ENCODE measurements around the gene DCANP1. TPM values are rescaled to one million over a fixed set of nuclear protein-coding genes. Genes with fewer than 3 reads are reported as not detected.

Gene DCANP1
- polyA plus RNA-seq, 3 donors from 2014 or later: 0.95 TPM; not detected in 2

DNA sequence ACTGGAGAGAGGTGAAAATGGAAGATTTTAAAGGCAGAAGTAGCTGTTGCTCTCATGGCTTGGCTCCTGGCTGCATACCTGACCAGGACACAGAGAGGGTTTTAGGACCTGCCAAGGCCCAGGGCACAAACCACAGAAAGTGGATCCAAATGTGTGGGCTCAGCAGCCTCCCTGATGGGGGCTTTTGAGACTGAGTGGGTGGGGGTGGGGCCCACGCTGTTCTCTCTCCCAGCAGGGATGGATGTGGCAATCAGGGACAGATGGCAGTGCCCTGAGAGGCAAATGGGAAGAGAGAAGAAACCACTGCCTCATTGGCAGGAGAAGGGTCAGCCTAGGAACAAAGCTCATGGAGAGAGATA is 39.9 kb upstream of the DCANP1 start:
- no peak overlapping the region for H3K27ac Mint-ChIP-seq
- no peaks in the 10 kb centered on the region for H3K4me1 Mint-ChIP-seq
- no peak overlapping the region for H3K4me3 Mint-ChIP-seq
- H3K36me3 Mint-ChIP-seq: no peaks in the 10 kb centered on the region
- no peak for DNase-seq
- peaks cover 8 to 17% (median 11%) of the 10 kb centered on the region in 3 donors for H3K27me3 Mint-ChIP-seq (ENCODE audit: low read depth in 3 of 3)
- H3K9me3 Mint-ChIP-seq: peaks cover 0 to 2% (median 0%) of the 10 kb centered on the region in 6 donors

DNA sequence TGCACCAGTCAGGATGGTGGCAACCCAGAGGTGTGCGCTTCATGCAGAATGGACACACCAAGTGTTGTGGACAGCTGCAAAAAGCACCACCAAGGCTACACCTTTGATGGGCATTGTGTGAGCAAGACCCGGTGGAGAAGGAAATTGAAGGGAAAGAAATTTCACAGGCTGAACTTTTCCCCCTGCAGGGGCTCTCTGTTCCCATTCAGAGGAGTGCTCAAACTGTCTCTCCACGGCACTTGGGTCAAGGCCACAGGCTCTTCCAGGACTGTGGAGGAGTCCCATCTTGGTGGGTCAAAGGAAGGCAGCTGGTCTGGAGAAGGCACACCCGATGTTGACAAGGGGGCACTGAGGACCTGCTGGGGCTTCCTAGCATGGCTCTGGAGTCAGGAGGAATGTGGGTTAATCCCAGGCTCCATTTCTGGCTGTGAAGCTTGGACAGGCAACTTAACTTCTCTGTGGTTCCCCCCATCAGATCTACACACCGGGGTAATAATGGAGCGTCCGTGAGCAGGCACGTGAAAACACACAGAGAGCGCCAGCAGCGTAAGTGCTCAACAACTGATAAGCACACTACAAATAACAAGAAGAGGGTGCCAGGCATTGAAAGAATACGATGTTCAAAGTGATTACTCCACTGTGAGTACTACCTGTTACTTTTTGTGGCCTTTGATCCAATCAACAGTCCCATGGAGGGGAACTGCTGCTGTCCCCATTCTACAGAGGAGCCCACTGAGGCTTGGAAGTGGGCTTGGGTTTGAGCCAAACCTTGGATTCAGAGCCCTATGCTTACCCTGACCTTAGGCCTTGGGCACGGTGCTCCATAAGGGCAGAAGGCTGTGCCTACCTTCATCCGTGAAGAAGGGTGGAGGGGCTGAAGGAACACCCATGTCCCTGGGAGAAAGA is 39.2 kb upstream of the DCANP1 start:
- DNase-seq: no peak
- Mint-ChIP-seq H3K27me3 (ENCODE audit: low read depth in 3 of 3) (peaks cover 8 to 17% (median 11%) of the 10 kb centered on the region in 3 donors), H3K4me3 (no peak overlapping the region), H3K36me3 (no peaks in the 10 kb centered on the region), H3K9me3 (peaks cover 0 to 2% (median 0%) of the 10 kb centered on the region in 6 donors), H3K4me1 (no peaks in the 10 kb centered on the region), H3K27ac (no peak overlapping the region)

GRCh38 chr5:135484674-135485086 is 37.5 kb upstream of the DCANP1 start:
- DNase-seq: no peak
- no peak overlapping the region for H3K27ac Mint-ChIP-seq
- H3K27me3 Mint-ChIP-seq (ENCODE audit: low read depth in 3 of 3): peaks cover 7 to 14% (median 8%) of the 10 kb centered on the region in 3 donors
- no peaks in the 10 kb centered on the region for H3K4me1 Mint-ChIP-seq
- H3K36me3 Mint-ChIP-seq: no peaks in the 10 kb centered on the region
- no peak overlapping the region for H3K4me3 Mint-ChIP-seq
- H3K9me3 Mint-ChIP-seq: peaks cover 0 to 2% (median 0%) of the 10 kb centered on the region in 6 donors

DNA sequence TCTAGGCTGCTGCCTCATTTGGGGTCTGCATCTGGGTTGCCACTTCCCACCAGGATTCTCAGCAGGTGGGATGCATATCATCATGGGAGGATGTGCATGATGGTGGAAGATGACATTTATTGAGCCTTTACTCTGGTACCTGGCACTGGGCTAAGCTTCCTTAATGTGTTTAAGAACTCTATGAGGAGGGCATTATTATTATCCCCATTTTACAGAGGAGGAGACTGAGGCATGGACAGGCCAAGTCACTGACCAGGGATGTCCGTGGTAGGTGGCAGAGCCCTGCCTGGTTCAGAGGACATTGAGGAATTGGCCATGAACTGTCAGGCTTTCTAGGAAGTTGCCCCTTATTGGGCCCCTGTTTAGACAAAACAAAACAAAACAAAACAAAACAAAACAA is 36.1 kb upstream of the DCANP1 start:
- H3K4me3 Mint-ChIP-seq: no peak overlapping the region
- no peak overlapping the region for H3K27ac Mint-ChIP-seq
- no peaks in the 10 kb centered on the region for H3K4me1 Mint-ChIP-seq
- no peaks in the 10 kb centered on the region for H3K36me3 Mint-ChIP-seq
- H3K27me3 Mint-ChIP-seq (ENCODE audit: low read depth in 3 of 3): peaks cover 4 to 9% (median 6%) of the 10 kb centered on the region in 3 donors
- H3K9me3 Mint-ChIP-seq: peaks cover 0 to 2% (median 0%) of the 10 kb centered on the region in 6 donors
- DNase-seq: no peak

- Mint-ChIP-seq H3K9me3 (peaks cover 0 to 2% (median 0%) of the 10 kb centered on the region in 6 donors), H3K4me3 (no peak overlapping the region), H3K27me3 (ENCODE audit: low read depth in 3 of 3) (peaks cover 0 to 5% (median 4%) of the 10 kb centered on the region in 3 donors), H3K36me3 (no peaks in the 10 kb centered on the region), H3K4me1 (no peaks in the 10 kb centered on the region), H3K27ac (no peak overlapping the region)
- DNase-seq: no peak
These were observed 35.3 kb upstream of the DCANP1 start for GRCh38 chr5:135482381-135482933.

DNA sequence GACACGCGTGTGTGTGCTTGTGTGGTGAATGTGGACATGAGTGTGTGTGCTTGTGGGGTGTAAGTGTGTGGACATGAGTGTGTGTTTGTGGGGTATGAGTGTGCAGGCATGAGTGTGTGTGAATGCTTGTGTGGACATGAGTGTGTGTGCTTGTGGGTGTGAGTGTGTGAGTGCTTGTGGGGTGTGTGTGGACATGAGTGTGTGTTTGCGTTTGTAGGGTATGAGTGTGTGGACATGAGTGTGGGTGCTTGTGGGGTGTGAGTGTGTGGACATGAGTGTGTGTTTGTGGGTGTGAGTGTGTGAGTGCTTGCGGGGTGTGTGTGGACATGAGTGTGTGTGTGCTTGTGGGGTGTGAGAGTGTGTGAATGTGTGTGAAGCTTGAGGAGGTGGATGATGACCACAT is 34.8 kb upstream of the DCANP1 start:
- no peak overlapping the region for H3K4me3 Mint-ChIP-seq
- no peaks in the 10 kb centered on the region for H3K9me3 Mint-ChIP-seq
- H3K36me3 Mint-ChIP-seq: no peaks in the 10 kb centered on the region
- peaks cover 0 to 5% (median 4%) of the 10 kb centered on the region in 3 donors for H3K27me3 Mint-ChIP-seq (ENCODE audit: low read depth in 3 of 3)
- DNase-seq: no peak
- H3K27ac Mint-ChIP-seq: no peak overlapping the region
- no peaks in the 10 kb centered on the region for H3K4me1 Mint-ChIP-seq

DNA sequence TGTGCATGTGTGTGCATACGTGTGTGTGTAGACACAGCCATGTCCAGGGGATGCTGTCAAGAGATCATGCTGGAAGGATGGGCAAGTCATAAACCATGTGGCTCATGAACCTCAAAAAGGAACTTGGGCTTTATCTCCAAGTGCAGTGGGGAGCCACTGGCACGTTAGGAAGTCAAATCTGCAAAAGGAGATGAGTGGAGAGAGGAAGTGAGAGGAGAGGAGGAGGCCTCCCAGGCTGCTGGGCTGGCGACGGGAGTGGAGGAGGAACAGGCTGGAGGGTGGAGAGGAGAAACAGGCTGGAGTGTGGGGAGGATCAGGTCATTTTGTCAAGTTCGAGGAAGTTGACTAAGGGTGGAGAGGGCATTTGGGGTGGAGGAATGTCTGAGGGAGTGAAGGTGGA is 34.2 kb upstream of the DCANP1 start:
- H3K36me3 Mint-ChIP-seq: no peaks in the 10 kb centered on the region
- no peaks in the 10 kb centered on the region for H3K9me3 Mint-ChIP-seq
- DNase-seq: no peak
- no peak overlapping the region for H3K27ac Mint-ChIP-seq
- H3K4me1 Mint-ChIP-seq: no peaks in the 10 kb centered on the region
- H3K4me3 Mint-ChIP-seq: no peak overlapping the region
- H3K27me3 Mint-ChIP-seq (ENCODE audit: low read depth in 3 of 3): peaks cover 0 to 5% (median 4%) of the 10 kb centered on the region in 3 donors

GRCh38 chr5:135480511-135480910 is 33.4 kb upstream of the DCANP1 start:
- no peak for DNase-seq
- no peak overlapping the region for H3K4me3 Mint-ChIP-seq
- H3K27me3 Mint-ChIP-seq (ENCODE audit: low read depth in 3 of 3): peaks cover 0 to 5% (median 4%) of the 10 kb centered on the region in 3 donors
- H3K9me3 Mint-ChIP-seq: no peaks in the 10 kb centered on the region
- no peaks in the 10 kb centered on the region for H3K4me1 Mint-ChIP-seq
- no peak overlapping the region for H3K27ac Mint-ChIP-seq
- H3K36me3 Mint-ChIP-seq: no peaks in the 10 kb centered on the region

GRCh38 chr5:135478938-135479337 is 31.8 kb upstream of the DCANP1 start:
- Mint-ChIP-seq H3K36me3 (no peaks in the 10 kb centered on the region), H3K9me3 (no peaks in the 10 kb centered on the region), H3K27me3 (ENCODE audit: low read depth in 3 of 3) (peaks cover 0 to 4% (median 2%) of the 10 kb centered on the region in 3 donors), H3K4me1 (no peaks in the 10 kb centered on the region), H3K27ac (no peak overlapping the region), H3K4me3 (no peak overlapping the region)
- DNase-seq: no peak

DNA sequence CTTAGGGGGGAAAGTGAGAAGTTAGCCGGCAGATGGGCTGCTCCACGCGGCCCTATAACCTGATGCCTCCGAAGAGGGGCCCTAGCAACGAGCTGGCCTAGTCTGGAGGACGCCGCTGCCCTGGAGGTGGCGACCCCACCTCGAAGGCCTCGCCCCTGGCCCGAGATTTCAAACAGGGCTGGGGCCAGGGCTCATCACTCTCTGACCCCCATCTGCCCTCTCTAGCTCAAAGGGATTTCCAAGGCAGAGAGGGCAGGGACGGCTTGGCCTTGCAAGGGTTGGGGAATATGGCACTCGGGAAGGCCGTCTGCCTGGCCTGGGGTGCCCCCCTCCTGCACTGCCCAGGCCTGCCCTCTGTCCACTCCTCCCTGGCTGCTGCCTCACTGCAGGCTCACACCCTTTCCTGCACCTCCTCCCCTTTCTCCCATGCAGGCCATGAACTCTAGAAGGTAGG is 30.5 kb upstream of the DCANP1 start:
- Mint-ChIP-seq H3K27ac (no peak overlapping the region), H3K9me3 (no peaks in the 10 kb centered on the region), H3K4me3 (no peak overlapping the region), H3K27me3 (ENCODE audit: low read depth in 3 of 3) (peaks cover 0 to 5% (median 2%) of the 10 kb centered on the region in 3 donors), H3K4me1 (no peaks in the 10 kb centered on the region), H3K36me3 (no peaks in the 10 kb centered on the region)
- no peak for DNase-seq

GRCh38 chr5:135476615-135477581 is 29.8 kb upstream of the DCANP1 start:
- Mint-ChIP-seq H3K27me3 (ENCODE audit: low read depth in 3 of 3) (peaks cover 0 to 5% (median 2%) of the 10 kb centered on the region in 3 donors), H3K27ac (no peak overlapping the region), H3K4me3 (no peak overlapping the region), H3K36me3 (no peaks in the 10 kb centered on the region), H3K4me1 (no peaks in the 10 kb centered on the region), H3K9me3 (no peaks in the 10 kb centered on the region)
- DNase-seq: no peak

GRCh38 chr5:135473956-135474670 is 27.0 kb upstream of the DCANP1 start:
- H3K27me3 Mint-ChIP-seq (ENCODE audit: low read depth in 3 of 3): peaks cover 0 to 7% (median 0%) of the 10 kb centered on the region in 3 donors
- no peak overlapping the region for H3K4me3 Mint-ChIP-seq
- no peaks in the 10 kb centered on the region for H3K9me3 Mint-ChIP-seq
- H3K36me3 Mint-ChIP-seq: no peaks in the 10 kb centered on the region
- no peak overlapping the region for H3K27ac Mint-ChIP-seq
- no peaks in the 10 kb centered on the region for H3K4me1 Mint-ChIP-seq
- DNase-seq: no peak

- no peaks in the 10 kb centered on the region for H3K4me1 Mint-ChIP-seq
- no peaks in the 10 kb centered on the region for H3K36me3 Mint-ChIP-seq
- no peak overlapping the region for H3K27ac Mint-ChIP-seq
- no peaks in the 10 kb centered on the region for H3K9me3 Mint-ChIP-seq
- H3K4me3 Mint-ChIP-seq: no peak overlapping the region
- peaks cover 0 to 7% (median 0%) of the 10 kb centered on the region in 3 donors for H3K27me3 Mint-ChIP-seq (ENCODE audit: low read depth in 3 of 3)
- DNase-seq: no peak
These were observed 25.0 kb upstream of the DCANP1 start for GRCh38 chr5:135472141-135472540.
